ENCODE data around the gene LAMP5.

- TF ChIP-seq EZH2 (IDR thresholded peaks at IDR 0.05; ENCODE audit: insufficient read depth, low read length) (no peak), CTCF (IDR thresholded peaks at IDR 0.05; ENCODE audit: insufficient read depth, low read depth, low read length) (no peak)
Observed at GRCh38 chr20:9493803-9494202, 20.6 kb upstream of the LAMP5 start.
